Measurements from ENCODE around the gene ATG5. TPM values are rescaled to one million over a fixed set of nuclear protein-coding genes. Genes with fewer than 3 reads are reported as not detected.

Gene ATG5
- 10 to 100 TPM; 42.1 to 48.0 TPM for total RNA-seq

GRCh38 chr6:106325336-106326178 lies at the start of gene ATG5:
TSS of gene ATG5 (minus strand) at chr6:106325760. CDS start at chr6:106316208, 9,552 bp downstream.
- DNase-seq: peak; percentile 100
- intact Hi-C loops (cut with DNase I): no loop called here
- no peak for TF ChIP-seq CTCF (IDR thresholded peaks at IDR 0.05)
- Histone ChIP-seq H3K4me1 (peaks cover 11% of the 10 kb centered on the region), H3K27me3 (no peaks in the 10 kb centered on the region), H3K9ac (ENCODE audit: low read depth in 2 of 2, low read length in 2 of 2) (peak within 1 kb of the TSS; percentile 87 to 95), H3K27ac (peak within 1 kb of the TSS; percentile 91), H3K36me3 (no peaks in the 10 kb centered on the region), H3K4me3 (peak within 1 kb of the TSS; percentile 68), H3K9me3 (no peaks in the 10 kb centered on the region)

GRCh38 chr6:106373502-106374239 lies 48.1 kb upstream of the ATG5 start:
- H3K27ac ChIP-seq: no peak overlapping the region
- no peaks in the 10 kb centered on the region for H3K36me3 ChIP-seq
- TF ChIP-seq CTCF (IDR thresholded peaks at IDR 0.05): no peak
- intact Hi-C loops (cut with DNase I): no loop called here
- H3K4me3 ChIP-seq: no peak overlapping the region
- no peak overlapping the region for H3K9ac ChIP-seq (ENCODE audit: low read depth in 2 of 2, low read length in 2 of 2)
- H3K27me3 ChIP-seq: no peaks in the 10 kb centered on the region
- no peaks in the 10 kb centered on the region for H3K4me1 ChIP-seq
- H3K9me3 ChIP-seq: no peaks in the 10 kb centered on the region
- no peak for DNase-seq

GRCh38 chr6:106372838-106373501 lies 47.4 kb upstream of the ATG5 start:
- Histone ChIP-seq H3K9ac (ENCODE audit: low read depth in 2 of 2, low read length in 2 of 2) (no peak overlapping the region), H3K4me3 (no peak overlapping the region)
- TF ChIP-seq CTCF (IDR thresholded peaks at IDR 0.05): no peak

DNA sequence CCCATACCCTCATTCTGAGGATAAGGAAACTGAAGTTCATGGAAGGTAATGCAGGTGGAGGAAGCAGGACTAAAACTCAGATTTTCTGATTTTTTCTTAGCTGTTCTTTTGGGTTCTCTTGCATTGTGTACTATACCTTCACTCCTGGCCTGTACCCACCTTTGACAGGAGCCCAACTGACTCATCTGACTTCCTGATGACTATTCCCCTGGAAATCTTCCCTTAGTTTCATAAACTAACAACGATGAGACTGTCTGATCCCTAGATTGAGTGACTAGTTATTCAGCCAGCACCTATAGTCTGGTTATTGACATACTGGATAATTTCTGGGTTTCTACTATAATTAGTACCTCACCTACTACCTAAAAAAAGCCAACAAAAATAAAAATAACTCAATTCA lies 45.1 kb upstream of the ATG5 start:
- no peaks in the 10 kb centered on the region for H3K27me3 ChIP-seq
- H3K9ac ChIP-seq (ENCODE audit: low read depth in 2 of 2, low read length in 2 of 2): no peak overlapping the region
- H3K9me3 ChIP-seq: no peaks in the 10 kb centered on the region
- H3K4me3 ChIP-seq: no peak overlapping the region
- H3K4me1 ChIP-seq: no peaks in the 10 kb centered on the region
- no peak for DNase-seq
- intact Hi-C loops (cut with DNase I): no loop called here
- no peak for TF ChIP-seq CTCF (IDR thresholded peaks at IDR 0.05)
- no peaks in the 10 kb centered on the region for H3K36me3 ChIP-seq
- no peak overlapping the region for H3K27ac ChIP-seq

More at GRCh38 chr6:106372838-106373501, 47.4 kb upstream of the ATG5 start:
- no peak for DNase-seq
- Histone ChIP-seq H3K4me1 (no peaks in the 10 kb centered on the region), H3K27ac (no peak overlapping the region), H3K36me3 (no peaks in the 10 kb centered on the region), H3K27me3 (no peaks in the 10 kb centered on the region), H3K9me3 (no peaks in the 10 kb centered on the region)
- intact Hi-C loops (cut with DNase I): no loop called here

GRCh38 chr6:106369739-106370138 lies 44.2 kb upstream of the ATG5 start:
- H3K9me3 ChIP-seq: no peaks in the 10 kb centered on the region
- H3K4me1 ChIP-seq: no peaks in the 10 kb centered on the region
- H3K9ac ChIP-seq (ENCODE audit: low read depth in 2 of 2, low read length in 2 of 2): no peak overlapping the region
- H3K27me3 ChIP-seq: no peaks in the 10 kb centered on the region
- DNase-seq: no peak
- no peak overlapping the region for H3K27ac ChIP-seq
- TF ChIP-seq CTCF (IDR thresholded peaks at IDR 0.05): no peak
- no peaks in the 10 kb centered on the region for H3K36me3 ChIP-seq
- intact Hi-C loops (cut with DNase I): no loop called here
- H3K4me3 ChIP-seq: no peak overlapping the region

Data from colonic mucosa (tissue), 4 donors.